IMR-90 (cell line): Measurements from ENCODE around the gene NCAPH2. TPM values are rescaled to one million over a fixed set of nuclear protein-coding genes. Genes with fewer than 3 reads are reported as not detected.

Source experiments
- ATAC-seq: fragments of 200-7000 bp; cut with Tn5 transposase; 2 replicates; pipeline ENCODE4 v1.9.1; 2020; ENCODE audit warnings: low read depth, mild to moderate bottlenecking, moderate library complexity
- BruUV-seq: library from RNA; stranded (reverse); fragments of 400-500 nt; replicated peaks from 2 replicates; lab custom pipeline; 2021; lab: Mats Ljungman, UMichigan
- CTCF ChIA-PET: fragments of 300-600 bp; formaldehyde crosslinking; extraction: SDS; loops from one replicate; lab custom pipeline; 2021; ENCODE audit warnings: antibody characterized with exemption; lab: Yijun Ruan, JAX
- POLR2A ChIA-PET: fragments of 300-600 bp; sonication (Branson Sonifier 250); formaldehyde crosslinking; loops from one replicate; lab custom pipeline; 2022; ENCODE audit warnings: antibody characterized with exemption; ENCODE audit not compliant: unreplicated experiment; lab: Charles Lee
- DNase-seq: peaks from one replicate; pipeline ENCODE4 v3.0.0; 2013
- H2AFZ ChIP-seq: replicated peaks from 2 replicates; pipeline ENCODE3; 2013; ENCODE audit warnings: low read length, mild to moderate bottlenecking; ENCODE audit not compliant: poor library complexity
- H2AK5ac ChIP-seq: 2 replicates; pipeline ENCODE4 v1.6.1; 2013; ENCODE audit warnings: low read depth, low read length, inconsistent platforms
- H2AK9ac ChIP-seq: replicated peaks from 2 replicates; pipeline ENCODE3; 2013; ENCODE audit warnings: mild to moderate bottlenecking, low read depth, low read length, moderate library complexity; ENCODE audit not compliant: poor library complexity
- H2BK120ac ChIP-seq: 2 replicates; pipeline ENCODE4 v1.6.1; 2013; ENCODE audit warnings: low read depth, low read length, inconsistent platforms
- H2BK15ac ChIP-seq: 3 replicates; pipeline ENCODE4 v1.6.1; 2013; ENCODE audit warnings: low read depth, low read length, inconsistent platforms
- H2BK20ac ChIP-seq: 2 replicates; pipeline ENCODE4 v1.6.1; 2013; ENCODE audit warnings: low read depth, mild to moderate bottlenecking, inconsistent platforms, low read length, moderate library complexity
- H2BK5ac ChIP-seq: 2 replicates; pipeline ENCODE4 v1.6.1; 2013; ENCODE audit warnings: mild to moderate bottlenecking, low read depth, low read length, inconsistent platforms; ENCODE audit not compliant: poor library complexity, severe bottlenecking
- H3K14ac ChIP-seq: replicated peaks from 2 replicates; pipeline ENCODE4 v1.6.1; 2013; ENCODE audit warnings: low read depth, low read length, inconsistent platforms
- H3K18ac ChIP-seq: 2 replicates; pipeline ENCODE4 v1.6.1; 2013; ENCODE audit warnings: low read depth, low read length, control low read depth
- H3K23ac ChIP-seq: 2 replicates; pipeline ENCODE4 v1.6.1; 2013; ENCODE audit warnings: low read depth, low read length, inconsistent platforms
- H3K27ac ChIP-seq: 2 replicates; pipeline ENCODE4 v1.5.1; 2013; ENCODE audit warnings: mild to moderate bottlenecking, control low read depth, low read length; ENCODE audit not compliant: insufficient read depth
- H3K27me3 ChIP-seq: 2 replicates; pipeline ENCODE4 v1.6.1; 2013; ENCODE audit warnings: low read length; ENCODE audit not compliant: control insufficient read depth, insufficient read depth
- H3K36me3 ChIP-seq: 2 replicates; pipeline ENCODE4 v1.6.1; 2013; ENCODE audit warnings: low read length, mixed read lengths; ENCODE audit not compliant: control insufficient read depth, insufficient read depth
- H3K4ac ChIP-seq: 2 replicates; pipeline ENCODE4 v1.6.1; 2013; ENCODE audit warnings: low read depth, low read length, inconsistent platforms
- H3K4me1 ChIP-seq: 2 replicates; pipeline ENCODE4 v1.6.1; 2013; ENCODE audit warnings: low read length, mixed read lengths; ENCODE audit not compliant: control insufficient read depth, insufficient read depth
- H3K4me2 ChIP-seq: 2 replicates; pipeline ENCODE4 v1.6.1; 2013; ENCODE audit warnings: low read depth, mild to moderate bottlenecking, control low read depth, low read length, moderate library complexity
- H3K4me3 ChIP-seq: 2 replicates; pipeline ENCODE4 v1.5.1; 2013; ENCODE audit warnings: low read depth, mild to moderate bottlenecking, control low read depth, low read length, moderate library complexity; ENCODE audit not compliant: insufficient read depth
- H3K56ac ChIP-seq: 2 replicates; pipeline ENCODE4 v1.6.1; 2013; ENCODE audit warnings: low read length, inconsistent platforms; ENCODE audit not compliant: insufficient read depth; ENCODE audit errors: extremely low read depth
- H3K79me1 ChIP-seq, 2 experiments: 2 replicates each; pipeline ENCODE4 v1.6.1; 2013; ENCODE audit warnings: low read length in 2 of 2, inconsistent platforms in 1 of 2, low read depth in 1 of 2
- H3K9ac ChIP-seq: 2 replicates; pipeline ENCODE4 v1.6.1; 2013; ENCODE audit warnings: low read depth, low read length, control low read depth
- H3K9me1 ChIP-seq: 2 replicates; pipeline ENCODE4 v1.6.1; 2013; ENCODE audit warnings: low read length, inconsistent platforms; ENCODE audit not compliant: insufficient read depth
- H3K9me3 ChIP-seq: 2 replicates; pipeline ENCODE4 v1.6.1; 2013; ENCODE audit warnings: low read length; ENCODE audit not compliant: control insufficient read depth, insufficient read depth
- H4K20me1 ChIP-seq: 2 replicates; pipeline ENCODE4 v1.6.1; 2013; ENCODE audit warnings: low read length, inconsistent platforms; ENCODE audit not compliant: insufficient read depth
- H4K5ac ChIP-seq: 2 replicates; pipeline ENCODE4 v1.6.1; 2013; ENCODE audit warnings: mild to moderate bottlenecking, low read depth, low read length, control low read depth
- H4K8ac ChIP-seq, 2 experiments: 2 replicates each; pipeline ENCODE4 v1.6.1; 2013; ENCODE audit warnings: low read depth in 2 of 2, low read length in 2 of 2, control low read depth in 1 of 2, inconsistent platforms in 1 of 2
- H4K91ac ChIP-seq: 2 replicates; pipeline ENCODE4 v1.6.1; 2013; ENCODE audit warnings: low read depth, low read length, inconsistent platforms; ENCODE audit not compliant: insufficient read depth
- BHLHE40 ChIP-seq: fragments of 150-350 bp; IDR thresholded peaks from 2 replicates; pipeline ENCODE4 v1.6.1; 2016; ENCODE audit warnings: mild to moderate bottlenecking, low read depth, low read length
- CEBPB ChIP-seq: IDR thresholded peaks from 2 replicates; pipeline ENCODE4 v1.6.1; 2012; ENCODE audit warnings: low read depth, low read length, improper control_type of control experiment
- FOS ChIP-seq: fragments of 150-350 bp; IDR thresholded peaks from 2 replicates; pipeline ENCODE4 v1.6.1; 2016; ENCODE audit warnings: low read depth, low read length
- MAFK ChIP-seq: IDR thresholded peaks from 2 replicates; pipeline ENCODE4 v1.6.1; 2012; ENCODE audit warnings: low read depth, low read length, improper control_type of control experiment
- MAZ ChIP-seq: IDR thresholded peaks from 2 replicates; pipeline ENCODE4 v1.6.1; 2012; ENCODE audit warnings: low read depth, mild to moderate bottlenecking, low read length, improper control_type of control experiment, moderate library complexity, borderline replicate concordance
- MXI1 ChIP-seq: IDR thresholded peaks from 2 replicates; pipeline ENCODE4 v1.6.1; 2012; ENCODE audit warnings: low read depth, mild to moderate bottlenecking, low read length, moderate library complexity, borderline replicate concordance
- NFE2L2 ChIP-seq: fragments of 150-350 bp; IDR thresholded peaks from 2 replicates; pipeline ENCODE4 v1.6.1; 2016; ENCODE audit warnings: low read depth, mild to moderate bottlenecking, low read length
- POLR2A ChIP-seq: IDR thresholded peaks from 2 replicates; pipeline ENCODE4 v1.6.1; 2012; ENCODE audit warnings: mild to moderate bottlenecking, low read depth, low read length
- RAD21 ChIP-seq: IDR thresholded peaks from 2 replicates; pipeline ENCODE4 v1.6.1; 2012; ENCODE audit warnings: low read length, improper control_type of control experiment
- RCOR1 ChIP-seq: IDR thresholded peaks from 2 replicates; pipeline ENCODE4 v1.6.1; 2012; ENCODE audit warnings: mild to moderate bottlenecking, low read length, improper control_type of control experiment; ENCODE audit not compliant: insufficient replicate concordance
- RFX5 ChIP-seq: IDR thresholded peaks from 2 replicates; pipeline ENCODE4 v1.8.0; 2012; ENCODE audit warnings: low read depth, mild to moderate bottlenecking, low read length, moderate library complexity
- SMC3 ChIP-seq: fragments of 150-350 bp; IDR thresholded peaks from 2 replicates; pipeline ENCODE4 v1.6.1; 2016; ENCODE audit warnings: low read depth, mild to moderate bottlenecking, antibody characterized with exemption, low read length, moderate library complexity
- WGBS, 2 experiments: methylation state at CpG; one replicate each; pipeline versions ENCODE4 v1.1.5 to v1.1.7; 2013; ENCODE audit warnings: missing lambda C conversion rate in 2 of 2; ENCODE audit not compliant: insufficient read length in 1 of 2; ENCODE audit errors: extremely low coverage in 2 of 2; 5-methylcytosine and 5-hydroxymethylcytosine counted together
- dilution Hi-C: fragments of 300-500 bp; cut with HindIII; formaldehyde crosslinking; loops from one replicate; pipeline ENCODE4 v1.14.3; 2018; ENCODE audit warnings: low sequenced_read_pairs; ENCODE audit not compliant: unreplicated experiment
- in situ Hi-C: fragments of 300-500 bp; cut with MboI; formaldehyde crosslinking; loops from 3 replicates; pipeline ENCODE4 v1.14.3; 2019; ENCODE audit warnings: low sequenced_read_pairs, inconsistent platforms, mixed read lengths
- intact Hi-C: fragments of 100-400 bp; cut with micrococcal nuclease; formaldehyde crosslinking; loops from 2 replicates; pipeline ENCODE4 v1.10.0; 2022
- polyA plus RNA-seq, 3 experiments: library from polyadenylated mRNA; depleted of rRNA; stranded (reverse); fragments of >200 nt; gene quantifications; 2 replicates each; pipeline ENCODE4 v1.2.3, GENCODE V29; 2012; ENCODE audit warnings: low replicate concordance in 1 of 3
- total RNA-seq: library from RNA; depleted of rRNA; stranded (reverse); fragments of >200 nt; gene quantifications from 2 replicates; pipeline ENCODE4 v1.2.3, GENCODE V29; 2012
- TF ChIP-seq, protein P1 (sequence below): conservative IDR thresholded peaks from 2 replicates; pipeline ENCODE4 v1.5.1; 2012; ENCODE audit warnings: mild to moderate bottlenecking, low read depth, low read length, improper control_type of control experiment
- TF ChIP-seq, protein P2 (sequence below): fragments of 150-350 bp; IDR thresholded peaks from 2 replicates; pipeline ENCODE4 v1.6.1; 2016; ENCODE audit warnings: low read depth, mild to moderate bottlenecking, low read length, moderate library complexity, borderline replicate concordance

NCAPH2 gene
- total and polyA plus RNA-seq, 2 of the 4 experiments (the other 2 are of a cell fraction), result 30.2 to 38.5 TPM

DNA sequence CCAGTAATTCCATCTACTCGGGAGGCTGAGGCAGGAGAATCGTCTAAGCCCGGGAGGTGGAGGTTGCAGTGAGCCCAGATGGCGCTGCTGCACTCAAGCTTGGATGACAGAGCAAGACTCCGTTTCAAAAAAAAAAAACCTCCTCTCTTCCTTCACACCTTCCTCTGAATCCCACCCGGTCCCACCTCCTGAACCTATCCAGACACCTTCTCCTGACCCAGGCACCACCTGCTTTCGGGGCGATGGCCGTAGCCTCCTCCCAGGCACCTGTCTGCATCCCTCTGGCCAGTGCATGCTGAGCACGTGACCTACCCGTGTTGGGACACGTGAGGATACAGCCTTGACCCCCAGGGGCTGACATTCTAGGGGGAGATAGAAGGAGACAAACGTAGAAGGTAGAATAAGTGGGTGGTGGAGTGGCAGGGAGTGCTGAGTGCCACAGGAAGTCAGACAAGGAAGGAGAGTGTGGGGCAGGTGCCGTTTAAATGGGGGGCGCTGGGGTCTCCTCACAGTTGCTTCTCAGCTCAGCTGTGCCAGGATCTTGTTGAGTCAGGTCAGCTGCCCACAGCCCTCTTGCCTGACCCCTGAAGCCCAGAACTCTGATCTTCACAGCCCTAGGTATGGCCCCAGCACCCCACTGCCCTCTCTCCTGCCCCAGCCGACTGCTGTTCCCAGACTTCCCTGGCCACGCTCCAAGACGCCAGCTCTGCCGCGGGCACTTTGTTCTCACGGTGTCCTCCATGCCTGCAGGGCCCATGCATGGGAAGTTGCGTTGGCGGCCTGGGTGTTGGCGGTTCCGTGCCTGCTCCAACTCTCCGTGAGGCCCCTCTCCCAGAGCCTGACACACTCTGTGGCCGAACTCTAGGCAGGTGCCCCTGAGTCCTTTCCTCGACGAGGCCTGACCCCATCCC is 22.5 kb upstream of the NCAPH2 start:
- Histone ChIP-seq H3K4ac (no peak overlapping the region), H3K9me1 (no peaks in the 10 kb centered on the region), H3K27ac (no peak overlapping the region), H3K27me3 (peaks cover 7% of the 10 kb centered on the region), H3K4me1 (no peaks in the 10 kb centered on the region), H3K4me3 (no peak overlapping the region), H2BK120ac (no peak overlapping the region), H3K14ac (no peak overlapping the region), H3K36me3 (peaks cover 4% of the 10 kb centered on the region; the same call in 1 of the 2 replicates), H2AK9ac (peak overlapping the region; percentile 37), H4K5ac (no peak overlapping the region), H3K9me3 (no peaks in the 10 kb centered on the region), H2BK20ac (no peak overlapping the region), H3K9ac (no peak overlapping the region), H4K91ac (no peak overlapping the region), H4K20me1 (no peaks in the 10 kb centered on the region; the same call in 1 of the 2 replicates), H3K23ac (no peak overlapping the region), H2BK15ac (no peak overlapping the region), H2AK5ac (no peak overlapping the region), H2AFZ (peak overlapping the region; percentile 51), H3K18ac (no peak overlapping the region), H4K8ac (no peak overlapping the region), H3K79me1 (peaks cover 0 to 3% of the 10 kb centered on the region in 2 experiments; a peak in 1 of 4 replicates), H3K4me2 (no peak overlapping the region), H3K56ac (no peak overlapping the region), H2BK5ac (no peak overlapping the region)
- no TSS peak for BruUV-seq
- CTCF ChIA-PET, result no interaction called here
- POLR2A ChIA-PET, result no interaction called here
- in situ Hi-C loops (no loop called here), dilution Hi-C loops (no loop called here), intact Hi-C loops (no loop called here)
- 72% methylated on average over 15 of the region's 29 CpGs; no CpG with 5 or more reads in 1 of the 2 experiments for WGBS, 2 experiments
- ATAC-seq (no peak), DNase-seq (no peak)
- TF ChIP-seq MAZ, result no peak
- TF ChIP-seq CEBPB, result no peak
- no peak for TF ChIP-seq MXI1
- no peak for TF ChIP-seq FOS
- no peak for TF ChIP-seq NFE2L2
- TF ChIP-seq, protein P1, sequence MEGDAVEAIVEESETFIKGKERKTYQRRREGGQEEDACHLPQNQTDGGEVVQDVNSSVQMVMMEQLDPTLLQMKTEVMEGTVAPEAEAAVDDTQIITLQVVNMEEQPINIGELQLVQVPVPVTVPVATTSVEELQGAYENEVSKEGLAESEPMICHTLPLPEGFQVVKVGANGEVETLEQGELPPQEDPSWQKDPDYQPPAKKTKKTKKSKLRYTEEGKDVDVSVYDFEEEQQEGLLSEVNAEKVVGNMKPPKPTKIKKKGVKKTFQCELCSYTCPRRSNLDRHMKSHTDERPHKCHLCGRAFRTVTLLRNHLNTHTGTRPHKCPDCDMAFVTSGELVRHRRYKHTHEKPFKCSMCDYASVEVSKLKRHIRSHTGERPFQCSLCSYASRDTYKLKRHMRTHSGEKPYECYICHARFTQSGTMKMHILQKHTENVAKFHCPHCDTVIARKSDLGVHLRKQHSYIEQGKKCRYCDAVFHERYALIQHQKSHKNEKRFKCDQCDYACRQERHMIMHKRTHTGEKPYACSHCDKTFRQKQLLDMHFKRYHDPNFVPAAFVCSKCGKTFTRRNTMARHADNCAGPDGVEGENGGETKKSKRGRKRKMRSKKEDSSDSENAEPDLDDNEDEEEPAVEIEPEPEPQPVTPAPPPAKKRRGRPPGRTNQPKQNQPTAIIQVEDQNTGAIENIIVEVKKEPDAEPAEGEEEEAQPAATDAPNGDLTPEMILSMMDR, result no peak
- TF ChIP-seq SMC3, result no peak
- TF ChIP-seq MAFK, result no peak
- TF ChIP-seq RAD21, result no peak
- TF ChIP-seq RCOR1, result no peak
- TF ChIP-seq, protein P2, sequence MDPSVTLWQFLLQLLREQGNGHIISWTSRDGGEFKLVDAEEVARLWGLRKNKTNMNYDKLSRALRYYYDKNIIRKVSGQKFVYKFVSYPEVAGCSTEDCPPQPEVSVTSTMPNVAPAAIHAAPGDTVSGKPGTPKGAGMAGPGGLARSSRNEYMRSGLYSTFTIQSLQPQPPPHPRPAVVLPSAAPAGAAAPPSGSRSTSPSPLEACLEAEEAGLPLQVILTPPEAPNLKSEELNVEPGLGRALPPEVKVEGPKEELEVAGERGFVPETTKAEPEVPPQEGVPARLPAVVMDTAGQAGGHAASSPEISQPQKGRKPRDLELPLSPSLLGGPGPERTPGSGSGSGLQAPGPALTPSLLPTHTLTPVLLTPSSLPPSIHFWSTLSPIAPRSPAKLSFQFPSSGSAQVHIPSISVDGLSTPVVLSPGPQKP, result no peak
- peak; percentile 23; the same call in 1 of the 2 replicates for TF ChIP-seq BHLHE40
- no peak for TF ChIP-seq RFX5
- TF ChIP-seq POLR2A, result no peak
